Smooth muscle cell of the umbilical artery (primary cell): ENCODE data around the gene TIMM8B. TPM values are rescaled to one million over a fixed set of nuclear protein-coding genes. Genes with fewer than 3 reads are reported as not detected.

Source experiments
- total RNA-seq: library from RNA; depleted of rRNA; stranded (reverse); fragments of >200 nt; gene quantifications from 2 replicates; pipeline ENCODE4 v1.2.3, GENCODE V29; 2014

Gene TIMM8B
- 16.6 and 30.9 TPM in 2 replicates for total RNA-seq

GRCh38 chr11:112086422-112087191, at the start of gene TIMM8B, which contains the start of gene SDHD:
TIMM8B (minus strand) TSS chr11:112086756; CDS start chr11:112086723, 33 bp downstream.
SDHD (plus strand) TSS chr11:112086873; CDS start chr11:112086908, 35 bp downstream.

DNA sequence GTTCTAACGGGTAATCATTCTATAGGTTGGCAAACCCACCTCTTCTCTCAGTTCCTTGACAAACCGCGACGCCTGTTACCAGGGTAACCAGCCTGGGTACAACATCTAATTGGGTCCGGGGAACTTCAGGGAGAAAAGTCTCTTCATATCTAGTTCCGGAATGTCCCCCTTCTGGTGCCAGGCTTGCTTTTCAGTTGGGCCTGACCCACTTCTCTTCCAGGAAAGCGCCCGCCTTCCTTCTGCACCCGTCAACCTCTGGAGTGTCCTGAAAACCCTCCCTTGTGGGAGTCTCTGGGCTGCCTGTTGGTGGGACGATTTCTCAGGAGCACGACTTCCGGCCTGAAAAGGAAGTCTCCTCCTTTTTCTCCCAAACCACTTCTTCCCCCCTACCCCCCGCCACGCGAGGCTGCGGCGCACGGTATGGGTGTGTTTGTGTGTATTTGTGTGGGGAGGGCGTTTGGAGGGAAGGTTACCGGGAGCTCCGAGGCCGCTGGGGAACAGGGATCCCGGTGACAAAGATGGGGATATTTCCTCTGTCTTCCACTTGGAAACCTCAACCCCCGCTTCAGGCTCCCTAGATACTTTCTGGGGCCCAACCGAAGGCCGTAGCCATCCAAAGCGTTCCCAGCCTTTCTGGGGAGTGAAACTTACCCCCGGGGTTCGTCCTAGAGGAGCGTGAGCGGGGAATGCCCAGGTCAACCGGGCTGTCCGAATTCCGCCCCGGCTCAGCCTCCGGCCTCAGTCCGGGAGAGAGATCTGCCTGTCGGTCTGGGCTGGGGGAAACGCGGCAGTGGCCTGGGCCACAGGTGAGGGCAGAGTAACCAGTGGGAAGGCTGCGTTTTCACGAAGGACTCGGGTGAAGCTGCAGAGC, 12.4 kb downstream of the TIMM8B start, which contains the start of the genes NKAPD1 and PIH1D2:
Gene NKAPD1 (plus strand): TSS at position 359 of the 871 bp plus-strand sequence. CDS start 1,276 bp downstream, outside the sequence.
Gene PIH1D2 (minus strand): TSS at position 77 of the 871 bp plus-strand sequence. CDS start 843 bp downstream, outside the sequence.

Other genes with a start within 250 kb of the TIMM8B start
- gene ALG9, start 215.2 kb downstream of the TIMM8B start, total RNA-seq = 32.8 and 40.4 TPM in 2 replicates
- gene FDXACB1, start 207.6 kb downstream of the TIMM8B start, total RNA-seq = 2.6 and 2.7 TPM in 2 replicates
- 8.1 and 8.6 TPM in 2 replicates for gene CFAP68, start 207.2 kb downstream of the TIMM8B start, total RNA-seq
- 3.0 and 6.0 TPM in 2 replicates for gene CRYAB, start 175.0 kb downstream of the TIMM8B start, total RNA-seq
- under 0.01 and 0.14 TPM in 2 replicates for gene HSPB2, start 174.0 kb downstream of the TIMM8B start, total RNA-seq
- not detected in 2 replicates for gene C11orf52, start 167.8 kb downstream of the TIMM8B start, total RNA-seq
- gene DIXDC1, start 149.4 kb downstream of the TIMM8B start, total RNA-seq = 13.7 and 16.3 TPM in 2 replicates
- gene DLAT, start 61.3 kb downstream of the TIMM8B start, total RNA-seq = 37.4 and 43.2 TPM in 2 replicates
- gene PIH1D2, start 12.7 kb downstream of the TIMM8B start, total RNA-seq = 0.69 and 1.2 TPM in 2 replicates
- gene NKAPD1, start 12.5 kb downstream of the TIMM8B start, total RNA-seq = 21.1 and 22.6 TPM in 2 replicates
- 107 and 111 TPM in 2 replicates for gene SDHD, start 117 bp upstream of the TIMM8B start, total RNA-seq
- gene IL18, start 77.3 kb upstream of the TIMM8B start, total RNA-seq = 0.37 TPM in 1 of 2 replicates, not detected in the other
- gene TEX12, start 80.6 kb upstream of the TIMM8B start, total RNA-seq = 0.30 and 0.46 TPM in 2 replicates
- 2.3 and 12.2 TPM in 2 replicates for gene BCO2, start 88.8 kb upstream of the TIMM8B start, total RNA-seq
- 49.3 and 60.0 TPM in 2 replicates for gene PTS, start 139.7 kb upstream of the TIMM8B start, total RNA-seq
- not detected in 2 replicates for gene PLET1, start 174.1 kb upstream of the TIMM8B start, total RNA-seq